NCI-H82 (cell line): ENCODE measurements around the gene PODXL2.

Experiments
- DNase-seq: peaks from one replicate; lab custom pipeline; 2025; lab: John Stamatoyannopoulos, UW

PODXL2 gene

DNA sequence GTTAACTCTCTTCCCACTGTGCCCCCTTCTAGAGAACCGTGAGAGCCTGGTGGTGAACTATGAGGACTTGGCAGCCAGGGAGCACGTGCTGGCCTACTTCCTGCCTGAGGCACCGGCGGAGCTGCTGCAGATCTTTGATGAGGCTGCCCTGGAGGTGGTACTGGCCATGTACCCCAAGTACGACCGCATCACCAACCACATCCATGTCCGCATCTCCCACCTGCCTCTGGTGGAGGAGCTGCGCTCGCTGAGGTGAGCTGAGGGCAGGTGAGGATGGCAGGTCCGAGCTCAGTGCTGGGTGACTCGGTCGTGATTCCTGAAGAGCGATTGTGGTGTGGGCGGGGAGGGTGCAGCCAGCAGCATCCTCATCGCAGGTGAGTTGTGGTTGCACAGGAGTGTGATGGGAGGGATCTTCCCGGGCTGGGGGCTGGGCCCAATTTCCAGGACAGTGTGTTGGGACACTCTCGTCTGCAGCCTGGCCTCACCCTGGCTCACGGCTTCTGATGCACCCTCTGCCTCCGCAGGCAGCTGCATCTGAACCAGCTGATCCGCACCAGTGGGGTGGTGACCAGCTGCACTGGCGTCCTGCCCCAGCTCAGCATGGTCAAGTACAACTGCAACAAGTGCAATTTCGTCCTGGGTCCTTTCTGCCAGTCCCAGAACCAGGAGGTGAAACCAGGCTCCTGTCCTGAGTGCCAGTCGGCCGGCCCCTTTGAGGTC lies 22.7 kb upstream of the PODXL2 start:
- no peak for DNase-seq

DNA sequence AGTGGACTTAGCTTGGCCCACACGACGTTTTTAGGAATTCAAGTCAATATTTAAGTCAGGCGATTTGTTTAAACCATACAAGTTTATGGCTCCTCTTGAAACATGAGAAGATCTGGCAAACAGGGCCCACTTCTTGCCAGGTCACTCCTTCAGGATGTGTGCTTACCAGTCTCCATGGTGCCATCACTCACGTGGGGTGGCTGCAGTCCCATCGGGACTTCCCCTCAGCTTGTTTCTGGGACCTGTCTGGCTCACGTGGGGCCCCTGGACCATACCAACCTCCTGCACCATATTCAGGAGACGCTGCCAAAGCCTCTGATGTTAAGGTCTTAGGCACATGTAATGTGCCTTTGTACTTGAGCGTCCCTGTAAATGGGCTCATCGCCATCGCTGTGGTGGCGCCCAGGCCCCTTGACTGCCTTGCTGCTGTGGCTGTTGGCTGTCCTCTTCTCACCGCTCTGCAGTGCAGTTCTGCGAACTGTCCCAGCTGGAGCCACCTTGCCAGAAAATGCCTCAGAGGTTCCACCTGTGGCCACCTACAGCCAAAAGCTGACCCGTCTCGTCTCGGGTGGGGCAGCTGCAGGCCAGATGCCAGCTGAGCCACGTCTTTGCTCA lies 21.9 kb upstream of the PODXL2 start:
- DNase-seq = no peak

DNA sequence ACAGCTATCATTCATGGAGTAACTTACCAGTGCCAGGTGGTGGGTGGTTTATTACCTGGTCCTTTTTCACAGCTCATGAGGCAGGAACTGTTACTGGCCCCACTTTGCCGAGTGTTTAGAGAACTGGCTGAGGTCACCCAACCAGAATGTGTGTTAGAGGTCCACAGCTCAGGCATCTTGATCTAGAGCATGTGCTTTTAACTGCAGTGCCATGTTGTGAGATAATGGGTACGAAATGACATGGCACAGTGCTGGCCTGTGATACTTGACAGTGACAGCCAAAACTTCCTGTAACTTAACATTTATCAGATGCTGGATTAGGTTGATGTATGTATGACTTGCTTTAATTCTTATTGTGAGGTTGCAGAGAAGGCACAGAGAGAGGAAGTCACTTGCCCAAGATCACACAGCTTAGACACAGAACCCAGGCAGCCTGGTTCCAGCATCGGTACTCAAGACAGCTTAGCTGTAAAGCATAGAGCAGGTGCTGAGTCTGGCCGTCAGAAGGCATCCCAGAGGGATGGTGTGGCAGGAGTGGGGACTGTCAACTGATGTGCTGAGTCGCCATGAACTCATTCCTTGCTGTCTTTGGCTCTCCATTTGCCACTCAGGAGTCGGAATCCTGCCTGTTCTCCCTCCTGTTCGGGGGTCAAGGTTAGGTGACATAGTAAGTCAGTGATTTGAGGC lies 21.2 kb upstream of the PODXL2 start:
- DNase-seq = no peak

DNA sequence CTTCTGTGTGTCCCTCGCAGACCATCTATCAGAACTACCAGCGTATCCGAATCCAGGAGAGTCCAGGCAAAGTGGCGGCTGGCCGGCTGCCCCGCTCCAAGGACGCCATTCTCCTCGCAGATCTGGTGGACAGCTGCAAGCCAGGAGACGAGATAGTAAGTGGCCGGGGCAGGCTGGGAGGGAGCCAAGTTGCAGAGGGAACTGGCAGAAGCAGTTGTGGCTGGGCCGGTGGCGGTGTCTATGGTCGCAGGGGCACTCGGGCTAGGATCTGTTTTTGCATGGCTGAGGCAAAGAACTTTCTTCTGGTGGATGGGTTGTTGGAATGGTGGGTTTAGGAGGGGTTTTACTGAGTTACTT lies 20.6 kb upstream of the PODXL2 start:
- DNase-seq = no peak

DNA sequence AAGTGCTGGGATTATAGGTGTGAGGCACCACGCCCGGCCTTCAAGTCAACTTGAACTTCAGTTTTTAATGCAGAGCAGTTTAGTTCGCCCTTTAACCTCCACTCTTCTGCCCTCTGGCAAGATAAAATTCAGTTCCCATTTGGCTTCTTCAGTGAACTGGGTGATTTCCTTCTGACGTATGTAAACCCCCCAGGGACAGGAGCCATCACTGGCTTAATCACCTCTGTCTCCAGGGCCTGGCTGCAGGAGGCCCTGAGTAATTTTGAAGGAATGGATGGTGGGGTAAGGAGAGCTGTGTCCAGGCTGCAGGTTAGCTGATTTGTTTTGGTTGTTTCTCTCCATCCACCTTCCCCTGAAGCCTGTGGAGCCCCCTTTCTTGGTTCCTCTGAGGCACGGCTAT lies 18.9 kb upstream of the PODXL2 start:
- no peak for DNase-seq

DNA sequence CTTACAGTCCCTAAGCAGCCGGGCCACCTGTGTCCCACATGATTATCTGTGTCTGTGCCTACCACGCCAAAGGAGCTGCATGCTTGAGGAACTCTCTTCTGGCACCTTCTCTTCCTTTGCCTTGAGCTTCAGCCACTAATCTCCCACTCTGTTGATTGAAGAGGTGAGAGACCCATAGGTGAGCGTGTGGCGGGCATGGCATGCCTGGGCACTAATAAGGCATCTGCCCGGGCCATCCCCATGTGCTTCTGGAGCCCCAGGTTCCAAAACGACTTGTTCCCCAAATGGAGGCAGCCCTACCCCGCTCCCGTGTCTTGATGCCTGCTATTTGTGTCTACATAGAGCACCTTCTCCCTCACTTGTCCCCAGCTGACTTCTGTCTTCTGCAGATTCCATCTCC lies 17.7 kb upstream of the PODXL2 start:
- DNase-seq = no peak

DNA sequence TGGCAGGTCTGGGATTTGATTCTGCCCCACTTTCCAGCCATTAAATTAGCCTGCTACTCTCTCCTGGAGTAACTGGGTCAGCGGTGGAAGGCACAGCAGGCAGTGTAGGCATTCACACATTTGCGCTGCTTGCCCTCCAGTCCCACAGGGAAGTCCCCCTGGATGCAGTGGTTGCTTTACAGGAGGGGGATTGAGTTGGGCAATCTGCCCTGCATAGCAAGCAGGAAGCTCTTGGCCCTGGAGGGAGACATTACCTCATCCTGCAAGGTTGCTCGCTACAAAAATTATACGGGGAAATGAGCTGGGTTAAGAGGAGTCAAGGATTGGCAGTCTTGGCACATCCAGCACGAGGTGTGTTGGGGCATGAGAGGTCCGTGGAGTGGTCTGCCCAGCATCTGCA lies 16.0 kb upstream of the PODXL2 start:
- DNase-seq = no peak

DNA sequence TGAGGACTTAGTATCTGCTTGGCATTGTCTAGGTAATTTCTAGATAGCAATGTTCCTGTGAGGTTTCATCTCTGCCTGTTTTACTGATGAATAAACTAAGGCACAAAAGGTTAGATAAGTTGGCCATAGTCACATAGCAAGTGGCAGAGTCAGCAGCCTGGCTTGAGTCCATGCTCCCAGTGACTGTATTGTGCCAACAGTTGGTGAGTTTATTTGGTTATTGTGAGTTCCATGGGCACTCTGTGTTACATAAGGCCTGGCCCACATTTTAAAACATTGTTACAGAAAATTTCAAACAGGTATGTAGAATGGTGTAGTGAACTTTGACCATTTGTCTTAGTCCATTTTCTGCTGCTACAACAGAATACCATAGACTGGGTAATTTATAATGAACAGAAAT lies 15.6 kb upstream of the PODXL2 start:
- DNase-seq = no peak

DNA sequence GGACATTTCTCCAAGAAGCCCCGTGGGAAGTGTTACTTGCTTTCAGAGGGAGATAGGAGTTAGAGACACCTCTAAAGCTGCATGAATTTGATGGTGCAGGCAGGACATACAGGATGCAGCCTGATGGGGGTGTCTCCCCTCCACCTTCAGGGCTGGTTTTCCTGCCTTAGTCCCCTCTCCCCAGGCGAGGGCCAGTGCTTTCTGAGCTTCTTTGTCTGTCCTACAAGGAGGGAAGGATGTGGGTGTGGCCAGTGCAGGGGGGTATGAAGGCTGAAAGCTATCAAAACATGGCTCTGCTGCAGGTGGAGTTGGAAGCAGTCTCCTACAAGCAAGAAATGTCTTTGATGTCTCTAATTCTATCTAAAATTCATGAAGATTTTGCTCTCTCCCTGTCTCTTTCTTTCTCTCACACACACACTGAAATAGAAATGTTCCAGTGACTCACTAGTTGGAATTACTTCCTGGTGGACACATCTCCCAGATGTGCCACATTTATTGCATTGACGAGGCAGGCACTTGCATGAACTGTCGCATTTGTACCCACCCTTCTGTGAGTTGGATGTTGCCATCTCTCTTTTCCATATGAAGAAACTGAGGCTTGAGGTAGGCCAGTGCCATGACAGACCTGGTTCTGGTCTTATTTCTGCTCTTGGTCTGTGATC lies 13.9 kb upstream of the PODXL2 start:
- DNase-seq = no peak

DNA sequence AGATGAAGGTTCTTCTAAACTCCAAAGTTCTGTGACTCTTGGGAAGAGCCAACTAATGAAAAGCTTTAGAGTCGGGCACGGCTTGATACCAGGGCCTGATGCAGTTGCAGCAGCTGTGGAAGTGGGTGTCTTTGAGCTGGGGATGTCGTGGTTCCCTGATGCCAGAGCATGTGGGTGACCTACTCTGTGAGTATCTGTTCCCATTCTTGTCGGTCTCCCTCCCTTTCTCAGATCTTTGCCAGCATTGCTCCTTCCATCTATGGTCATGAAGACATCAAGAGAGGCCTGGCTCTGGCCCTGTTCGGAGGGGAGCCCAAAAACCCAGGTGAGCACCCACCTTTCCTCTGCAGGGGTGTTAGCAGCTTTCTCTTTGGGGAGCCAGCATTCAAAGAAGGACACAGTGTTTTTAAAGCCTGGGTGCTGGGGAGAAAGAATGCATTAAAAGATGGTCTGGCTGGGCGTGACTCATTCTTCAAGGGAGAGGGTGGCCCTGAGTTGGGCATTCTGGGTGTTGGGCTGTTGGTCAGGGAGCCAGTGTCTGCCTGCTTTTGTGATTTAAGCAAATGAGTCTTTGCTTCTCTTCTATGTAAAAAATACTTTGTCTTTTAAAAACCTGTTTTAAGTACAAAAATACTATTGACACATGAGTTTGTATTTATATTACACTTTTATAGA lies 13.2 kb upstream of the PODXL2 start:
- DNase-seq = no peak

DNA sequence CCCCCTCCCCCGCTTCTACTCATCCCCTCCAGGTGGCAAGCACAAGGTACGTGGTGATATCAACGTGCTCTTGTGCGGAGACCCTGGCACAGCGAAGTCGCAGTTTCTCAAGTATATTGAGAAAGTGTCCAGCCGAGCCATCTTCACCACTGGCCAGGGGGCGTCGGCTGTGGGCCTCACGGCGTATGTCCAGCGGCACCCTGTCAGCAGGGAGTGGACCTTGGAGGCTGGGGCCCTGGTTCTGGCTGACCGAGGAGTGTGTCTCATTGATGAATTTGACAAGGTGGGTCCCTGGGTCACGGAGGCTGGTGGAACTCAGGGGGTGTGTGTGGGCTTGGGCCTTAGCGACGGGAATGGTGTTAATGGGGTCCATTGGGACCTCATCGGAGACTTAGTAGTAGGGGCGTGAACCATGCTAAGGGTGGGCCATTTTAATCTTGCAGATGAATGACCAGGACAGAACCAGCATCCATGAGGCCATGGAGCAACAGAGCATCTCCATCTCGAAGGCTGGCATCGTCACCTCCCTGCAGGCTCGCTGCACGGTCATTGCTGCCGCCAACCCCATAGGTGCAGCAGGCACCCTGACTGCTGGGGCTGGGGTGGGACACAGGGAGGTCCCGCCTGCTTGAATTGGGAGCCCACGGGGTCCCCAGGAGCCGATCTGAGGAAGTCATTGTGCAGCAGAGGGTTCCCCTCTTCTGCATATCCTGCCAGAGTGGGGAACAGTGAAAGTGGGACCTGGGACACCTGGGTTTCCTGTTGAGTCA lies 12.0 kb upstream of the PODXL2 start:
- DNase-seq = no peak

DNA sequence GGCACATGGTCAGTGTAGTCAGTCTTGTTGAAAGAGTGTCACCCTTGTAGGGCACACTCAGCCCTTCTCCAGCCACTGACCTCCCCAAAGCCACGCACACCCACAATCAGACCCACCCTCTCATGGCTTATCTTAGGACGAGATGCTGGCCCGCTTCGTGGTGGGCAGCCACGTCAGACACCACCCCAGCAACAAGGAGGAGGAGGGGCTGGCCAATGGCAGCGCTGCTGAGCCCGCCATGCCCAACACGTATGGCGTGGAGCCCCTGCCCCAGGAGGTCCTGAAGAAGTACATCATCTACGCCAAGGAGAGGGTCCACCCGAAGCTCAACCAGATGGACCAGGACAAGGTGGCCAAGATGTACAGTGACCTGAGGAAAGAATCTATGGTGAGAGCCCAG lies 10.1 kb upstream of the PODXL2 start:
- DNase-seq = no peak

DNA sequence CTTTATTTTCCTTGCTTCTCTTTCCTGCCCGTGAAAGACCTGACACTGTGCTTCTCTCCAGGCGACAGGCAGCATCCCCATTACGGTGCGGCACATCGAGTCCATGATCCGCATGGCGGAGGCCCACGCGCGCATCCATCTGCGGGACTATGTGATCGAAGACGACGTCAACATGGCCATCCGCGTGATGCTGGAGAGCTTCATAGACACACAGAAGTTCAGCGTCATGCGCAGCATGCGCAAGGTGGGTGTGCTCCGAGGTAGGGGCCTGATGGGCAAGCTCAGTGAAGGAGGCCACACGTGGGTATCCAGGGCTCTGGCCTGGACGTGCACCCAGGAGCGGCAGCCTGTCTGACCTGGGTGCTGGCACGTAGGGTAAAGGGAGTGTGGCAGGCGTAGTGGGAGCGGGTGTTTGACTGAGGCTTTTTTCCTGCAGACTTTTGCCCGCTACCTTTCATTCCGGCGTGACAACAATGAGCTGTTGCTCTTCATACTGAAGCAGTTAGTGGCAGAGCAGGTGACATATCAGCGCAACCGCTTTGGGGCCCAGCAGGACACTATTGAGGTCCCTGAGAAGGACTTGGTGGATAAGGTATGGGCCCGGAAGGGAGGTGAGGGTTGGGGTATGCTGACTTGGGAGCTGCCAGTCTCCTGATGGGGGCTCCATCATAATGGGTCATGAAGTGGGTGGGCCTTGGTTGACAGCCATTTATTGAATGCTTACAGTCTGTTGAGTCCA lies 8.2 kb upstream of the PODXL2 start:
- DNase-seq = no peak

DNA sequence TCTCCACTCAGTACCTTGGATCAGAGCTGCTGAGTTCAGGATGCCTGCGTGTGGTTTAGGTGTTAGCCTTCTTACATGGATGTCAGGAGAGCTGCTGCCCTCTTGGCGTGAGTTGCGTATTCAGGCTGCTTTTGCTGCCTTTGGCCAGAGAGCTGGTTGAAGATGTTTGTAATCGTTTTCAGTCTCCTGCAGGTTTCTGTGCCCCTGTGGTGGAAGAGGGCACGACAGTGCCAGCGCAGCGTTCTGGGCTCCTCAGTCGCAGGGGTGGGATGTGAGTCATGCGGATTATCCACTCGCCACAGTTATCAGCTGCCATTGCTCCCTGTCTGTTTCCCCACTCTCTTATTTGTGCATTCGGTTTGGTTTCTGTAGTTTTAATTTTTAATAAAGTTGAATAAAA lies 7.0 kb upstream of the PODXL2 start:
- no peak for DNase-seq

DNA sequence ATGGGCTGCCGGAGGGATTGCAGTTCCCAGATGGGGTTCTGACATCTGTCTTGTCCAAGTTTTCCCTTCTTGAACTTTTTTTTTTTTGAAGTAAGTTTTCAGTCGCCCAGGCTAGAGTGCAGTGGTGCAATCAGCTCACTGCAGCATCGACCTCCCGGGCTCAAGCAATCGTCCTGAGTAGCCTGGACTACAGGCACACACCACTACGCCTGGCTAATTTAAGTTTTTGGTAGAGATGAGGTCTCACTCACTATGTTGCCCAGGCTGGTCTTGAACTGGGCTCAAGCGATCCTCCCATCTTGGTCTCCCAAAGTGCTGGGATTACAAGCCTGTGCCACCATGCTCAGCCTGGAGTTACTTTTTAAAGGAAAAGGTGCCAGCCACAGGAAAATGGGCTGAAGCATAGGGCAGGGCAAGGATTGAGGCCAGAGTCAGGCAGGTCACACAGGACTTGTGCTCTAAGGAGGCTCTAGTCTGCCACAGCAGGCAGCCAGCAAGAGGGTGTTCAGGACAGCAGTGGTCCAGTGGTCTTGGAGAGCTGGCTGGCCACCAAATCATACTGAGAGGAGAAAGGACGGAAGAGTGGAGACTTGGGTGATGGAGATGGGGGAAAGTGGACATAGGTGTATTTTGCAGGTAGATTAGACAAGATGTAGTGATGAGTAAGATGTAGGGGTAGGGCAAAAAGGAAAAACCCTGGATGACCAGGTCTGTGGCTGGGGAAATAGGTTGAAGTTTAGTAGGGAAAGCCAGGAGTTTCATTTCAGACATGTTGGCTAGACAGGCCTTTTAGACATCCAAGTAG lies 6.0 kb upstream of the PODXL2 start:
- DNase-seq = no peak

DNA sequence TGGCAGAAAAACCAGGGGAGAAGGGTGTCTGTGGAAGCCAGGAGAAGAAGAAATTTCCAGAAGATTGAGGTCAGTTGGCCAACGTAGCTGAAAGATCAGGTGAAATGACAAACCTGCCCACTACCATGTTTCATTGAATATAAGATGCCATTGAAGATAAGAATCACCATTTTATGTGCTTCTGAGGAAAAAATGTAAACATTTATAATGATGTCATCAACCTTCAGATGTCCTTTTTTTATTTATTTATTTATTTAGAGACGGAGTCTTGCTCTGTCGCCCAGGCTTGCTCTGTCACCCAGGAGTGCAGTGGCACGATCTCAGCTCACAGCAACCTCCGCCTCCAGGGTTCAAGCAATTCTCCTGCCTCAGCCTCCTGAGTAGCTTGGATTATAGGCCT lies 4.9 kb upstream of the PODXL2 start:
- no peak for DNase-seq

DNA sequence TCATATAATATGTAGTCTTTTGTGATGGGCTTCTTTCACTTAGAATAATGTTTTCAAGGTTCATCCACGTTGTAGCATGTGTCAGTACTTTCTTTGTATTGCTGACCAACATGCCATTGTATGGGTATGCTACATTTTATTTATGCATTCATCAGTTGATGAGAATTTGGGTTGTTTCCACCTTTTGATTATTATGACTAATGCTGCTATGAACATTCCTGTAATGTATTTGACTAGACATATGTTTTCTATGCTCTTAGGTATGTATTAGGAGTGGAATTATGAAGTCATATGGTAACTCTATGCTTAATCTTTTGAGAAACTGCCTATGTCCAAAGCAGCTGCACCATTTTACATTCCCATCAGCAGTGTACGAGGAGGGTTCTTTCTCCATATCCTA lies 3.2 kb upstream of the PODXL2 start:
- DNase-seq = no peak

DNA sequence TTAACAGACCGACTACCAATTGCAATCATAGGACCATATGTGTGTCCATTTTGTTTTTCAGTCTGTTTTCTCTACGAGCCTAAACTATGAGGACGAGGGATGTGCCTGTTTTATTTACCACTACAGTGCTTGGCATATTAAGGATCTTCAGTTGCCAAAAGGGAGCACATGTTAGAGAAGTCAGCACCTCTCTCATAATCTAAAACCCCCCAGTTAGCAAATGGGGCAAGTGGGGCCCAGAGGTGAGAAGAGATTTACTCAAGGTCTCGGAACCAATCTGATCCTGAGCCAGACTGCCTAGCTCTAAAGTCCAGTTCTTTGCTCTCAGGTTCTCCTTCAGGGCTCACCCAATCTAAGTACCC lies 578 bp upstream of the PODXL2 start:
- DNase-seq = no peak

DNA sequence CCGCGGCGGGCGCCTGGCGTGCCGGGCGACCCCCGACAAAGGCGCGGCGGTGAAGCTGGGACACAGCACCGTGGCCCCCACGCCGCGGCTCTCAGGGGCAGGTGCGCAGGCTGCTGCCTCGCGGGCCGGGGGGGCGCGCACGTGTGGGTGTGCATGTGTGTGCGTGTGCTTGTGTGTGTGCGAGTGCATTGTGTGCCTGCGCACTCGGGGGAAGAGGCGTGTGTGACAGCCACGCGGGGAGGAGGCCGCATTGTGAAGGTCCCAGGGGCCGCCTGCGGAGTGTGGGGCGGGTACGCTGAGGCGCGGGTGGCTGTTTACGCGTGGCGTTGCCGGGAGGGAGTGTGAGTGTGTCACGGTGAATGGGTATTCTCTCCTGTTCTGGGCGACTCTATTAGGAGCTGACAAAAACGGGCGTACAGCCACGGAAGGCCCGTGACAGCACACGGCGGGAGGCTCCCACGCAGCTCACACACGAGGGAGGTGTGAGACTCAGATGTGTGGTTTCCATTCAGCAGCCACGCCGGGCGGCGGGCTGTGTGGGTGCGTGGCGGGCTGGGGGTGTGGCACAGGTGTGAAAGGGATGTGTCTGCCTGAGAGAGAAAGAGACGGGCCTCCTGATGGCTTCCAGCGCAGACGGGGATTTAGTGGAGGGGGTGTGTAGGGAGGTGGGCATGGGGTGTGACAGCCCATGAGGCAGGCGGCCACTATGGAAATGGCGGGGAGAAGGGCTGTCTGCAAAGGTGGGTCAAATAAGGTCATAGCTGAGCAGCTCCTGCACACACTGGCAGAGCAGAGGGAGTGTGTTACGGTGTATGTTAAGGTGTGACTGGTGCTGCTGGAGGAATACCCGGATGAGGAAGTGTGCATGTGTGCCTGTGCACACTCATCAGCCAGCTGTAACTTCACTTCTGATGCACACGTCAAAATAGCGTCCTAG lies 750 bp downstream of the PODXL2 start:
- peak; percentile 80 for DNase-seq
